Lung microvascular endothelial cell (primary cell): ENCODE measurements around the gene ZNF681. TPM values are rescaled to one million over a fixed set of nuclear protein-coding genes. Genes with fewer than 3 reads are reported as not detected.
"Not testable (repeated sequence)": the region's sequence is repeated elsewhere in the genome, so short reads cannot be mapped to it uniquely, and the experiment has no call there.

Experiments
- DNase-seq, 2 donors: peaks; one replicate each; pipeline versions ENCODE4 v3.0.0 to v3.0.0-alpha.2; 2010; ENCODE audit warnings: low read depth in 2 of 2
- total RNA-seq: library from RNA; depleted of rRNA; stranded (reverse); fragments of >200 nt; gene quantifications from 2 replicates; pipeline ENCODE4 v1.2.1, GENCODE V29; 2014

ZNF681 gene
- total RNA-seq, 1 donor from 2014 or later, result 1.8 TPM

DNA sequence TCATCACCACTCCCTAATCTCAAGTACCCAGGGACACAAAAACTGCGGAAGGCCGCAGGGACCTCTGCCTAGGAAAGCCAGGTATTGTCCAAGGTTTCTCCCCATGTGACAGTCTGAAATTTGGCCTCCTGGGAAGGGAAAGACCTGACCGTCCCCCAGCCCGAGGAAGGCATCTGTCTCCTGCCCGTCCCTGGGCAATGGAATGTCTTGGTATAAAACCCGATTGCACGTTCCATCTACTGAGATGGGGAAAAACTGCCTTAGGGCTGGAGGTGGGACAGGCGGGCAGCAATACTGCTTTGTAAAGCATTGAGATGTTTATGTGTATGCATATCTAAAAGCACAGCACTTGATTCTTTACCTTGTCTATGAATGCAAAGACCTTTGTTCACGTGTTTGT is 65.8 kb downstream of the ZNF681 start:
- DNase-seq, result not testable (repeated sequence)

Other genes with a start within 250 kb of the ZNF681 start
- gene ZNF675, start 71.7 kb downstream of the ZNF681 start, total RNA-seq, result 4.8 and 9.5 TPM in 2 replicates
- 2.8 TPM in 2 replicates for gene ZNF726, start 156.0 kb upstream of the ZNF681 start, total RNA-seq